GM10266 (cell line): Measurements from ENCODE around the gene SOWAHC.
"Not testable (repeated sequence)": the region's sequence is repeated elsewhere in the genome, so short reads cannot be mapped to it uniquely, and the experiment has no call there.

Experiments
- DNase-seq: peaks from one replicate; pipeline ENCODE4 v3.0.0; 2012; ENCODE audit errors: extremely low spot score
- TF ChIP-seq, protein P1 (sequence below): IDR thresholded peaks from 2 replicates; pipeline ENCODE4 v1.5.1; 2012; ENCODE audit warnings: mild to moderate bottlenecking, low read depth; ENCODE audit not compliant: control insufficient read depth, insufficient read depth; ENCODE audit errors: missing control alignments

The SOWAHC gene

DNA sequence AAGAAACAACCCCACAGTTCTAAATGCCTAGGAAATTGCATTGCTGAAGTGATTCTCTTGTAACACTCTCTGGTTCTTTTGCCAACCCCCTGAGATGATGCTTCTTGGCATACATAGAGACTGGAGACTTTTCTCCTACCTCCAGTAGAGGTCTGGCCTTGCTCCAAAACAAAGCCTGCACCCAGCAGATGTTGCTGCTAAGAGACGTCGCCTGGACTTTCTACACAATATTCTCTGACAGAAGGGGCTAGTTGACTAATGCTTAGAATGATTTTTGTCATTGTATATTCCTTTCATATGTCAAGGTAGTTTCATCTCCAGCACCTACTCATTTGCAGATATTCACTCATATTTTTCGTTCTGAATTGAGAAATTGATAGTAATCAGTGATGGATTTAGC, 24.6 kb downstream of the SOWAHC start:
- no peak for DNase-seq
- TF ChIP-seq, protein P1, sequence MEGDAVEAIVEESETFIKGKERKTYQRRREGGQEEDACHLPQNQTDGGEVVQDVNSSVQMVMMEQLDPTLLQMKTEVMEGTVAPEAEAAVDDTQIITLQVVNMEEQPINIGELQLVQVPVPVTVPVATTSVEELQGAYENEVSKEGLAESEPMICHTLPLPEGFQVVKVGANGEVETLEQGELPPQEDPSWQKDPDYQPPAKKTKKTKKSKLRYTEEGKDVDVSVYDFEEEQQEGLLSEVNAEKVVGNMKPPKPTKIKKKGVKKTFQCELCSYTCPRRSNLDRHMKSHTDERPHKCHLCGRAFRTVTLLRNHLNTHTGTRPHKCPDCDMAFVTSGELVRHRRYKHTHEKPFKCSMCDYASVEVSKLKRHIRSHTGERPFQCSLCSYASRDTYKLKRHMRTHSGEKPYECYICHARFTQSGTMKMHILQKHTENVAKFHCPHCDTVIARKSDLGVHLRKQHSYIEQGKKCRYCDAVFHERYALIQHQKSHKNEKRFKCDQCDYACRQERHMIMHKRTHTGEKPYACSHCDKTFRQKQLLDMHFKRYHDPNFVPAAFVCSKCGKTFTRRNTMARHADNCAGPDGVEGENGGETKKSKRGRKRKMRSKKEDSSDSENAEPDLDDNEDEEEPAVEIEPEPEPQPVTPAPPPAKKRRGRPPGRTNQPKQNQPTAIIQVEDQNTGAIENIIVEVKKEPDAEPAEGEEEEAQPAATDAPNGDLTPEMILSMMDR: no peak

DNA sequence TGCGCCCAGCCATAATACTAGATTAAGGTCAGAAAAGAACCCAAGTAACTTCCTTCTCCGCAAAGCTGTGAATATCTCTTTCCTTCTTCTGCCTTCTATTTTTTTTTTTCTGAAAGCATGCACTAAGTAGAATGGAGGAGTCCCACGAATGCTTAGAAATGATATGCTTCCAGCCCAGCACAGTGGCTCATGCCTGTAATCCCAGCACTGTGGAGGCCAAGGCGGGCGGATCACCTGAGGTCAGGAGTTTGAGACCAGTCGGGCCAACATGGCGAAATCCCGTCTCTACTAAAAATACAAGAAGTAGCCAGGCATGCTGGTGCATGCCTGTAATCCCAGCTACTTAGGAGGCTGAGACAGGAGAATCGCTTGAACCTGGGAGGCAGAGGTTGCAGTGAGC, 25.8 kb downstream of the SOWAHC start:
- DNase-seq: not testable (repeated sequence)

DNA sequence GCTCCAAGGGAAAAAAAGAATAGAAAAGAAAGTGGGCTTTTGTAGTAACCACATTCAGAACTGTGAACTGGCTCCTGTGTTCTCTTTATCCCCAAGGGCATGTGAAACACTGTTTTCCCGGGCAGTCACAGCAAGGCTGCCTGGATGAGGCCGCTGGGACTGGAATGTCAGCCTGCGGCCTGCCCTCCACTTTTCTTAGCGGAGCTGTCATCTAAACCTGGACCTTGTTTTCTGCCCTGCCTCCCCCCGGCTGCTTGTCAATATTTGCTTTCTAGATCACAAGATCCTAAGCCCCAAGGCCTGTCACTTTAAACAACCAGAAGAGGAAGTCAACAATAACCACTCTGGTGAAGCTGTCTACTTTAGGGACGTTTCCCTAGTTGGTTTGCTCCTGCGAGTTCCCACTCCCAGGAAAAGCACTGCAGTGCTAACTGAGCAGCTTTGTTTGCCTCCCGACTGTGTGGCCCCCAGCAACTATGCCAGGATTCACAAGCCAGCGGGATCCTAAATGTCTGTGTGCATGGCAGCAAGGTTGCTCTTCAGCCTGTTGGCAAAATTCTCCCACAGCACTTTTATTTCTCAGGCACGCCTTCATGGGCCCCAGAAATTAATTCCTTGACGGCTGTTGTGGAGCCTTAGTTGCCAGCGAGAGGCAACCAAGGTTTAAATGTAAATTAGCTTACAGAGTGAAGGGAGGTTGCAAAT, 30.6 kb downstream of the SOWAHC start:
- DNase-seq: no peak
- TF ChIP-seq, protein P1: no peak

DNA sequence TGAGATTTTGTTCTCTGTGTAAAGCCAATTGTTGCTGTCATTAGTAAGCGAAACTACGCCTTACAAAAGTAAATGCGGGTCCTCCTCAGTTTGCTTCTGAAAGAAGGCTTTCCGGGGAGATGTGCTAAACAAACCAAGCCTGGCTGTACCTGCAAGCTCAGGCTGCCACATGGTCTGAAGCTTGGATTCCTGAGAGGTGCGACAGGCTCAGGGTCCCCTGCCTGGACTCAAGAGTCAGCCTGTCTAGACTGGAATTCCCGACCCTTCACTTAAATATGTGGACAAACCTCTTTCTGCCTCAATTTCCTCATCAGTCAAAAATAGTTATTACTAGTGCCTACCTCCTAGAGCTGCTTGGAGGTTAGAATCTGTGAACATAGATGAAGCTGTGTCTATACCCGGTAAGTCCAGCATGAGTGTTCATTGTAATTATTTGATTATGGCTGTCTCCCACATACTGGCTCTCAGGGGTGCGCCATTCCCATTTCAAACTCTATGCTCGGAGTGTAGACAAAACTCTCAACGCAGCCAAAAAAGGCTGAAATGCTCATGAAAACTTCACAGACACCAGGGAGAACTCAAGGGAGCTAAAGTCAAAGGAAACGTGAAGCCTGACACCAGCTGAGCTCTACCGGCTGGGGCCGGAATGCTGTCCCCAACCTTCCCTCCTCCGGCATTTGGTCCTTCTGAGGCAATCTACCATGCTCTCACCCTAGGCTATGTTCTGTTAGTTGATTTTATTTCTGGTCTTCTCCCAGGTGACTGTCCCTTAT, 31.4 kb downstream of the SOWAHC start:
- DNase-seq: no peak
- TF ChIP-seq, protein P1: no peak

DNA sequence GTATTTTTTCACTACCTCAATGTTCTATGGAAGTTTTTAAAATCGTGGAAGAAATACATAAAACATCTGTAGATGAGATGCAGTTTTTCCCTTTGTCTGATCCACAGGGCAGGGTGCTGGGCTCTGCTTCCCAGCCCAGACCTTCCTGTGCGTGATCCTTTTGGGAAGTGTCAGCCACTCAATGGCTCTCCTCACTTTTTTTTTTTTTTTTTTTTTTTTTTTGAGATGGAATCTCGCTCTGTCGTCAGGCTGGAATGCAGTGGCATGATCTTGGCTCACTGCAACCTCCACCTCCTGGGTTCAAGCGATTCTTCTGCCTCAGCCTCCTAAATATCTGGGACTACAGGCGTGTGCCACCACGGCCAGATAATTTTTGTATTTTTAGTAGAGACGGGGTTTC, 32.8 kb downstream of the SOWAHC start:
- DNase-seq: no peak
- TF ChIP-seq, protein P1: no peak

DNA sequence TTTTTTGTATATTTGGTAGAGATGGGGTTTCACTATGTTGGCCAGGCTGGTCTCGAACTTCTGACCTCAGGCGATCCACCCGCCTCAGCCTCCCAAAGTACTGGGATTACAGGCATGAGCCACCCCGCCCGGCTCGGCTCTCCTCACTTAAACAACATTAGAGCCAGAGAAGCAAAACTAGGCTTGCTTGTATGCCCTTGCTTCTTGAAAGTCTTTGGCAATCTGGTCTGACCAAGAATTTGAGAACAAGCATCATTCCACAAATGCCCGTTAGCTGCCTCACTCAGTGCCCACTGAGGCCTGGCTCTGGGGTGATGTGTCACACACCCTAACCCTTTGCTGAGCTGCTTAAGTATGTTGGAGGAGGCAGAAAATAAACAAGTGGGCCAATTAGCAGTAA, 33.5 kb downstream of the SOWAHC start:
- TF ChIP-seq, protein P1: no peak
- DNase-seq: no peak

DNA sequence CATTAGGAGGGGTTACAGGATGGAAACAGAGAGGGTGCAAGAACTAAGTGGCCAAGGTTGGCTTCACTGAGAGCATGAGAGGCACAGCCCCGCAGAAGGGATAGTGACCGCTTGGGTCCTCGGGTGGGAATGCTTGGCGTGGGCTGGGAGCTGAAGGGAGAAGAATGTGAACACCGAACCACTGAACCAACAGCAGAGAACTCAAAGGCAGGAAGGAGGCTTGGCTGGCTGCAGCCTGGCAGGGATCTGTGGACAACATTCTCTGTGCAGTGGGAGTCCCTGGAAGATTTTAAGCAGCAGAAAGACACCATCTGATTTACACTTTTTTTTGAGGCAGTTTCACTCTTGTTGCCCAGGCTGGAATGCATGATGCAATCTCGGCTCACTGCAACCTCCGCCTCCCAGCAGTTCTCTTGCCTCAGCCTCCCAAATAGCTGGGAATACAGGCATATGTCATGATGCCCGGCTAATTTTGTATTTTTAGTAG, 33.9 kb downstream of the SOWAHC start:
- no peak for DNase-seq
- TF ChIP-seq, protein P1: no peak
